Natural killer cell (primary cell): ENCODE data around the gene PRKCB. TPM values are rescaled to one million over a fixed set of nuclear protein-coding genes. Genes with fewer than 3 reads are reported as not detected.

Experiments
- ATAC-seq, 3 donors: fragments of 150-1000 bp in 2 of 3; fragments of 200-7000 bp in 1 of 3; cut with Tn5 transposase; 1 replicate in 1 of 3; 2 replicates in 2 of 3; pipeline ENCODE4 v1.10.0; 2021; ENCODE audit warnings: mild to moderate bottlenecking in 2 of 3, moderate library complexity in 2 of 3
- DNase-seq, 2 donors: peaks; one replicate each; pipeline versions ENCODE4 v3.0.0 to v3.0.0-alpha.2; 2013 to 2021; ENCODE audit warnings: mixed read lengths in 1 of 2
- H3K27ac ChIP-seq: one replicate; pipeline ENCODE4 v1.5.1; 2013; ENCODE audit warnings: mild to moderate bottlenecking, low read length
- H3K27me3 ChIP-seq: one replicate; pipeline ENCODE4 v1.6.1; 2013; ENCODE audit warnings: low read length; ENCODE audit not compliant: control insufficient read depth, insufficient read depth
- H3K36me3 ChIP-seq: one replicate; pipeline ENCODE4 v1.6.1; 2013; ENCODE audit warnings: low read length; ENCODE audit not compliant: control insufficient read depth, insufficient read depth
- H3K4me1 ChIP-seq: one replicate; pipeline ENCODE4 v1.6.1; 2013; ENCODE audit warnings: low read length; ENCODE audit not compliant: control insufficient read depth, insufficient read depth
- H3K4me3 ChIP-seq: one replicate; pipeline ENCODE4 v1.5.1; 2013; ENCODE audit warnings: low read length
- H3K9me3 ChIP-seq: one replicate; pipeline ENCODE4 v1.6.1; 2013; ENCODE audit warnings: low read length; ENCODE audit not compliant: control insufficient read depth, insufficient read depth
- H3K27ac Mint-ChIP-seq, 2 donors: one replicate each; pipeline ENCODE4 v1.8.0; 2022; ENCODE audit warnings: mild to moderate bottlenecking in 2 of 2, mixed read lengths in 2 of 2, moderate library complexity in 1 of 2
- H3K27me3 Mint-ChIP-seq, 2 donors: one replicate each; pipeline ENCODE4 v1.8.0; 2022; ENCODE audit warnings: low read depth in 2 of 2, mixed read lengths in 2 of 2
- H3K36me3 Mint-ChIP-seq: one replicate; pipeline ENCODE4 v1.8.0; 2022; ENCODE audit warnings: mixed read lengths
- H3K4me1 Mint-ChIP-seq, 2 donors: one replicate each; pipeline ENCODE4 v1.8.0; 2022; ENCODE audit warnings: mixed read lengths in 2 of 2
- H3K4me3 Mint-ChIP-seq: one replicate; pipeline ENCODE4 v1.8.0; 2022; ENCODE audit warnings: mild to moderate bottlenecking, moderate library complexity, mixed read lengths
- H3K9me3 Mint-ChIP-seq, 2 donors: one replicate each; pipeline ENCODE4 v1.8.0; 2022; ENCODE audit warnings: mixed read lengths in 2 of 2
- CTCF ChIP-seq: fragments of 200-600 bp; IDR thresholded peaks from one replicate; pipeline ENCODE4 v1.8.0; 2022; ENCODE audit warnings: antibody characterized with exemption
- WGBS: methylation state at CpG from one replicate; pipeline ENCODE4 v1.1.7; 2013; ENCODE audit warnings: missing lambda C conversion rate; ENCODE audit not compliant: insufficient coverage; 5-methylcytosine and 5-hydroxymethylcytosine counted together
- intact Hi-C: fragments of 100-400 bp; cut with micrococcal nuclease; formaldehyde crosslinking; loops from one replicate; pipeline ENCODE4 v1.14.2; 2022
- total RNA-seq, 4 donors: library from RNA; stranded (reverse); fragments of 120-200 nt in 1 of 4; gene quantifications; one replicate each; pipeline versions ENCODE4 v1.2.3 to v1.2.4, GENCODE V29; 2013 to 2022

PRKCB gene
- total RNA-seq, 3 donors from 2014 or later (not counting 1 experiment from before 2014, with no cell fraction given), result 182 to 222 (median 183) TPM

- H3K4me1 Mint-ChIP-seq, result peaks cover 85 to 93% of the 10 kb centered on the region in 2 donors
- TF ChIP-seq CTCF, result no peak
- DNase-seq, result no peak
- H3K4me3 ChIP-seq, result no peak overlapping the region
- no peaks in the 10 kb centered on the region for H3K9me3 Mint-ChIP-seq
- H3K27ac Mint-ChIP-seq, result no peak overlapping the region
- H3K4me3 Mint-ChIP-seq, result no peak overlapping the region
- H3K27me3 ChIP-seq, result no peaks in the 10 kb centered on the region
- H3K9me3 ChIP-seq, result no peaks in the 10 kb centered on the region
- H3K36me3 ChIP-seq, result peaks cover 2% of the 10 kb centered on the region
- WGBS, result 100% methylated on average over 1 of the region's 2 CpGs
- H3K4me1 ChIP-seq, result peaks cover 52% of the 10 kb centered on the region
- intact Hi-C loops, result no loop called here
- H3K36me3 Mint-ChIP-seq, result no peaks in the 10 kb centered on the region
- no peaks in the 10 kb centered on the region for H3K27me3 Mint-ChIP-seq
- no peak overlapping the region for H3K27ac ChIP-seq
- ATAC-seq, result no peak
These were observed 31.8 kb downstream of the PRKCB start for GRCh38 chr16:23867566-23867965.

GRCh38 chr16:23868136-23868535 is 32.4 kb downstream of the PRKCB start:
- Histone ChIP-seq H3K36me3 (peaks cover 2% of the 10 kb centered on the region), H3K27ac (no peak overlapping the region), H3K4me3 (no peak overlapping the region), H3K9me3 (no peaks in the 10 kb centered on the region), H3K27me3 (no peaks in the 10 kb centered on the region), H3K4me1 (peaks cover 50% of the 10 kb centered on the region)
- H3K36me3 Mint-ChIP-seq, result no peaks in the 10 kb centered on the region
- no peak for TF ChIP-seq CTCF
- peak overlapping the region; percentile 55 for H3K4me3 Mint-ChIP-seq
- 53% methylated on average over 1 of the region's 1 CpG for WGBS
- peak overlapping the region in 1 of 2 donors; percentile 76 for H3K27ac Mint-ChIP-seq
- intact Hi-C loops, result no loop called here
- H3K9me3 Mint-ChIP-seq, result no peaks in the 10 kb centered on the region
- DNase-seq (no peak), ATAC-seq (no peak)
- H3K27me3 Mint-ChIP-seq, result no peaks in the 10 kb centered on the region
- H3K4me1 Mint-ChIP-seq, result peaks cover 83 to 90% of the 10 kb centered on the region in 2 donors

GRCh38 chr16:23869052-23869451 is 33.3 kb downstream of the PRKCB start:
- H3K4me1 ChIP-seq, result peaks cover 44% of the 10 kb centered on the region
- no peaks in the 10 kb centered on the region for H3K9me3 ChIP-seq
- Mint-ChIP-seq H3K27me3 (no peaks in the 10 kb centered on the region), H3K4me1 (peaks cover 81 to 89% of the 10 kb centered on the region in 2 donors), H3K4me3 (peak overlapping the region; percentile 55), H3K36me3 (no peaks in the 10 kb centered on the region), H3K9me3 (no peaks in the 10 kb centered on the region), H3K27ac (peak overlapping the region; percentile 75 to 76)
- no peaks in the 10 kb centered on the region for H3K27me3 ChIP-seq
- no peak overlapping the region for H3K4me3 ChIP-seq
- WGBS, result 6% methylated on average over 5 of the region's 5 CpGs
- TF ChIP-seq CTCF, result no peak
- H3K36me3 ChIP-seq, result peaks cover 2% of the 10 kb centered on the region
- H3K27ac ChIP-seq, result peak overlapping the region; percentile 34
- peak; percentile 85 to 98 (median 90) for ATAC-seq
- DNase-seq, result peak; percentile 42 to 63
- intact Hi-C loops, result no loop called here

- H3K27me3 Mint-ChIP-seq, result no peaks in the 10 kb centered on the region
- H3K36me3 Mint-ChIP-seq, result no peaks in the 10 kb centered on the region
- H3K4me3 ChIP-seq, result no peak overlapping the region
- no peaks in the 10 kb centered on the region for H3K9me3 ChIP-seq
- H3K27ac ChIP-seq, result no peak overlapping the region
- H3K27ac Mint-ChIP-seq, result peak overlapping the region in 1 of 2 donors; percentile 47
- 69% methylated on average over 3 of the region's 3 CpGs for WGBS
- H3K4me3 Mint-ChIP-seq, result no peak overlapping the region
- peaks cover 81 to 85% of the 10 kb centered on the region in 2 donors for H3K4me1 Mint-ChIP-seq
- no peak for TF ChIP-seq CTCF
- H3K27me3 ChIP-seq, result no peaks in the 10 kb centered on the region
- peaks cover 2% of the 10 kb centered on the region for H3K36me3 ChIP-seq
- ATAC-seq (no peak), DNase-seq (no peak)
- intact Hi-C loops, result no loop called here
- no peaks in the 10 kb centered on the region for H3K9me3 Mint-ChIP-seq
- peaks cover 33% of the 10 kb centered on the region for H3K4me1 ChIP-seq
These were observed 36.1 kb downstream of the PRKCB start for GRCh38 chr16:23871924-23872323.
